Measurements from ENCODE around the gene TEX261.

DNA sequence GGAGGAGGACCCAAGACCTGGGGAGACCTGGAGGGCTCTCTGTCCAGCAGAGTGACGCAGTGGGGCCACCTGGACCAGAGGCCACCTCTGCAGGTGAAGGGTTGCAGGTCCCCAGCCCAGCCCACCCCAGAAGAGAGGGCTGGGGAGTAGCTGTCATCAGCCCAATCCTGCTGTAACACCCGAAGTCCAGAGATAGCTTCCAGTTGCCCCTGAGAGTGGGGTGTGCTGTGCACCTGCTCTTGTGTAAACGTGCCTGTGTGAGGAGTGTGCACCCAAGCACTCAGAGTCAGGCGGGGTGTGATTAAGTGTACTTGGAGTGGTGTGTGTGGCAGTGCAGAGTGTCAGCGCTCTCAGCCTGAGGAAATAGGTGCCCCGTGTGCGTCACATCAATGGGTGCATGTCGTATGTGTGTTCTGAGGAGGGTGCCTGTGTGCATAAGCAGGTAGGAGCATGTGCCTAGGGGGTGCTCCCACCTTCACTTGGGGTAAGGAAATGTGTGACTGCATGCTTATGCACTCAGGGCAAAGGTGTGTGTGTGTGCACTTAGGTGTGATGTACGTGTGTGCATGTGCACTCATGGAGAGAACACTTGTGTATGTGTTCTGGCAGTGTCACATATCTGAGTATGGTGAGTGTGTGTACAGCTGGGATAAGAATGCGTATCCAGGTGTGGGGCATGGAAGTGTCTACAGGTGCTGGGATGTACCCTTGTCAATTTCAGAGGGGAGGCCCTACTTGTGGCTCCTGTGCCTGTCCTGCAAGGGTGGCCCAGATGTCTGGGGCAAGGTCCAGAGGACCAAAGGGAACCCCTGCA lies 58.3 kb downstream of the TEX261 start:
- TF ChIP-seq, protein P1, sequence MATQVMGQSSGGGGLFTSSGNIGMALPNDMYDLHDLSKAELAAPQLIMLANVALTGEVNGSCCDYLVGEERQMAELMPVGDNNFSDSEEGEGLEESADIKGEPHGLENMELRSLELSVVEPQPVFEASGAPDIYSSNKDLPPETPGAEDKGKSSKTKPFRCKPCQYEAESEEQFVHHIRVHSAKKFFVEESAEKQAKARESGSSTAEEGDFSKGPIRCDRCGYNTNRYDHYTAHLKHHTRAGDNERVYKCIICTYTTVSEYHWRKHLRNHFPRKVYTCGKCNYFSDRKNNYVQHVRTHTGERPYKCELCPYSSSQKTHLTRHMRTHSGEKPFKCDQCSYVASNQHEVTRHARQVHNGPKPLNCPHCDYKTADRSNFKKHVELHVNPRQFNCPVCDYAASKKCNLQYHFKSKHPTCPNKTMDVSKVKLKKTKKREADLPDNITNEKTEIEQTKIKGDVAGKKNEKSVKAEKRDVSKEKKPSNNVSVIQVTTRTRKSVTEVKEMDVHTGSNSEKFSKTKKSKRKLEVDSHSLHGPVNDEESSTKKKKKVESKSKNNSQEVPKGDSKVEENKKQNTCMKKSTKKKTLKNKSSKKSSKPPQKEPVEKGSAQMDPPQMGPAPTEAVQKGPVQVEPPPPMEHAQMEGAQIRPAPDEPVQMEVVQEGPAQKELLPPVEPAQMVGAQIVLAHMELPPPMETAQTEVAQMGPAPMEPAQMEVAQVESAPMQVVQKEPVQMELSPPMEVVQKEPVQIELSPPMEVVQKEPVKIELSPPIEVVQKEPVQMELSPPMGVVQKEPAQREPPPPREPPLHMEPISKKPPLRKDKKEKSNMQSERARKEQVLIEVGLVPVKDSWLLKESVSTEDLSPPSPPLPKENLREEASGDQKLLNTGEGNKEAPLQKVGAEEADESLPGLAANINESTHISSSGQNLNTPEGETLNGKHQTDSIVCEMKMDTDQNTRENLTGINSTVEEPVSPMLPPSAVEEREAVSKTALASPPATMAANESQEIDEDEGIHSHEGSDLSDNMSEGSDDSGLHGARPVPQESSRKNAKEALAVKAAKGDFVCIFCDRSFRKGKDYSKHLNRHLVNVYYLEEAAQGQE (IDR thresholded peaks at IDR 0.05; ENCODE audit: unreplicated experiment) = no peak
- TF ChIP-seq ZNF114 (CRISPR knock-in tag; IDR thresholded peaks at IDR 0.05) (no peak), POLR2AphosphoS5 (IDR thresholded peaks at IDR 0.05; ENCODE audit: low read depth) (no peak), EZH2 (IDR thresholded peaks at IDR 0.05; ENCODE audit: low read depth, unreplicated experiment) (no peak), EZH2phosphoT487 (IDR thresholded peaks at IDR 0.05; ENCODE audit: unreplicated experiment) (no peak), CREB1 (CRISPR knock-in tag; IDR thresholded peaks at IDR 0.05; ENCODE audit: low read depth) (no peak), JUNB (IDR thresholded peaks at IDR 0.05; ENCODE audit: unreplicated experiment) (no peak), ZNF331 (CRISPR knock-in tag; IDR thresholded peaks at IDR 0.05; ENCODE audit: low read depth) (no peak), STAT1 (IDR thresholded peaks at IDR 0.05; ENCODE audit: unreplicated experiment) (no peak), NANOG (IDR thresholded peaks at IDR 0.05; ENCODE audit: borderline replicate concordance) (no peak)
- TF ChIP-seq, protein P2, sequence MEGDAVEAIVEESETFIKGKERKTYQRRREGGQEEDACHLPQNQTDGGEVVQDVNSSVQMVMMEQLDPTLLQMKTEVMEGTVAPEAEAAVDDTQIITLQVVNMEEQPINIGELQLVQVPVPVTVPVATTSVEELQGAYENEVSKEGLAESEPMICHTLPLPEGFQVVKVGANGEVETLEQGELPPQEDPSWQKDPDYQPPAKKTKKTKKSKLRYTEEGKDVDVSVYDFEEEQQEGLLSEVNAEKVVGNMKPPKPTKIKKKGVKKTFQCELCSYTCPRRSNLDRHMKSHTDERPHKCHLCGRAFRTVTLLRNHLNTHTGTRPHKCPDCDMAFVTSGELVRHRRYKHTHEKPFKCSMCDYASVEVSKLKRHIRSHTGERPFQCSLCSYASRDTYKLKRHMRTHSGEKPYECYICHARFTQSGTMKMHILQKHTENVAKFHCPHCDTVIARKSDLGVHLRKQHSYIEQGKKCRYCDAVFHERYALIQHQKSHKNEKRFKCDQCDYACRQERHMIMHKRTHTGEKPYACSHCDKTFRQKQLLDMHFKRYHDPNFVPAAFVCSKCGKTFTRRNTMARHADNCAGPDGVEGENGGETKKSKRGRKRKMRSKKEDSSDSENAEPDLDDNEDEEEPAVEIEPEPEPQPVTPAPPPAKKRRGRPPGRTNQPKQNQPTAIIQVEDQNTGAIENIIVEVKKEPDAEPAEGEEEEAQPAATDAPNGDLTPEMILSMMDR (conservative IDR thresholded peaks at IDR 0.05; ENCODE audit: low read depth in 2 of 2) = no peak
- TF ChIP-seq, protein P3, sequence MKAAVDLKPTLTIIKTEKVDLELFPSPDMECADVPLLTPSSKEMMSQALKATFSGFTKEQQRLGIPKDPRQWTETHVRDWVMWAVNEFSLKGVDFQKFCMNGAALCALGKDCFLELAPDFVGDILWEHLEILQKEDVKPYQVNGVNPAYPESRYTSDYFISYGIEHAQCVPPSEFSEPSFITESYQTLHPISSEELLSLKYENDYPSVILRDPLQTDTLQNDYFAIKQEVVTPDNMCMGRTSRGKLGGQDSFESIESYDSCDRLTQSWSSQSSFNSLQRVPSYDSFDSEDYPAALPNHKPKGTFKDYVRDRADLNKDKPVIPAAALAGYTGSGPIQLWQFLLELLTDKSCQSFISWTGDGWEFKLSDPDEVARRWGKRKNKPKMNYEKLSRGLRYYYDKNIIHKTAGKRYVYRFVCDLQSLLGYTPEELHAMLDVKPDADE (IDR thresholded peaks at IDR 0.05) = no peak

All from GM23338 (cell line).